Germinal center (tissue), 1 donor: ENCODE data around the gene PNKD.
A peak's percentile ranks its signal among the peaks of the same experiment; 100 is the strongest.

Experiments
- DNase-seq: peaks from one replicate; pipeline ENCODE4 v3.0.0; 2012; ENCODE audit warnings: mixed read lengths, low spot score

Gene PNKD

DNA sequence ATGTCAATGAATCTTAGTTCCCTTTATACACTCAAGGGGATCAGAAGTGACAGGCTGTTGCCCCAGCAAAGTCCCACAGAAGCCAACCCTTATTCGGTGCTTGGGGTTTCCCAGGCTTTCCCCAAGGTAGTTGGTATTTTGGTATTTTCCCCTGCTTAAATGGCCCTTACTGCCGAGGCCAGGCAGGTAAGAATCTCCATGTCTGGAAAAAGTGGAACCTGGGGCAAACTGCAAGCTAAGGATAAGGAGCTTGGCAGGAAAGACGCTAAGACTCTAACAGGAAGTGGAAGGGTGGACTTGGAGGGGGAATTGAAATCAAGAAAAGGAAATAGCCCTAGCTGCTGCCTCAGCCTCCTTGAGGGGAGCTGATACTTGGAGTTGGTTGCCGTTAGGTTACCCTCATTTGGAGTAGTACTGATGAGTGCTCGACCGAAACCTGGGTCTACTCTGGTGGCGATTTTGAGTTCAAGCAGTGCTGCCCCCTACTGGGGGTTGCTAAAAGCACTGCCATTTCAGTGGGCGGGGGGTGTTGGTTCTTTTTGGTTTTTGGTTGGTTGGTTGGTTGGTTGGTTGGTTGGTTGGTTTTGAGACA is 12.8 kb upstream of the PNKD start:
- DNase-seq = peak; percentile 82

DNA sequence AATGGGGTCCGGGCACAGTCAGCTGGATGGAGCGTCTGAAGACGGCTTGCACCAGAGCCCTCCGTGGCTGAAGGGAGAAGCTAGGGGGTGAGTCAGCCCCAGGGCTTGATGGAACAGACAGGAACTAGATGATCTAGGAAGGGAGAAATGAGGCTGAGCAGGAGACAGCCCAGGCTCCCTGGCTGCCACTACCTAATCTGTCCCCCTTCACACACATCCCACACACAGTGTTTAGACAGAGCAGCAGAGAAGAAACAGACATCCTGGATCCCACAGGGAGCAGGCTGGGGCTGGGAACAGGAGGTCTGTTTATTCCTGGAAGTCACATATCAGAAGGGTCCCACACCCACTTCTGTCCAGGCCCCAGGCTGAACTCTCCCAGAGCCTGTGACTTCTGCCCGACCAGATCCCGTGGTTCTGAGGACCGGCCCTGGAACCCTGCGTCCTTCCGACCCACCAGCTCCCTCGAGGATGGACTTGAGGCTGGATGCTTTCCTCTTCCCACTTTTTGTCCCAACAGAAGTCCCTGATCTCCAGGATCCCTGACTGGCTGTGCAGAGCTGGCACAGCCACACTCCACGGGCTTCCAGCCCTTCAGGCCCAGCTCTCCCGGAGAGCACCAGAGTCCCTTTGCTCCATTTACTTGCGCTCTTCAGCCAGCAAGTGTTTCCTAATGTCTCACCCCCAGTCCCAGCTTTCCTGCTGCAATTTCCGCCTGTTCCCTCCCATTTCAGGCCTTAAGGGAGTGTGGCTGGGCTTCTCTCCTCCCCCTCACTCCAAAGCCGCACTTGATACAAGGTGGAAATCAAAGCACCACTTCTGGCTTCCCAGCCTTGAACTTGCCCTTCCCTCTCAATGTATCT is 11.0 kb upstream of the PNKD start:
- DNase-seq = no peak

DNA sequence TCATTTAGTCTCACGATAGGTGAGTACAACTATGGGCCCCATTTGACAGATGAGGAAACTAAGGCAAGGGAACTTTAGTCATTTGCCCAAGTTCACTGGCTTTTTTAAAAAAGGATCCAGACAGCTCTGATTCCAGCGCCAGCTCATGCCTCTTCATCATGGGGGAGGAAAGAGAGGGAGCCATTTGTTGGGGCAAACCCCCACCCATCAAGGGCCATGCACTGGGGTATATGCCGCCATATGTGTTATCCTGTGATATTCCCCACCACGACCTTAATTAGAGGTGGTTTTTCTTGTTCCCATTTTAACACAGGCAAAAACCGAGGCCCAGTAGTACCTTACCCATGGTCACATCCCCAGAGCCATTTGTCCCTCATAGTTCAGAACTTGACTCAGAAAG is 10.2 kb upstream of the PNKD start:
- no peak for DNase-seq

DNA sequence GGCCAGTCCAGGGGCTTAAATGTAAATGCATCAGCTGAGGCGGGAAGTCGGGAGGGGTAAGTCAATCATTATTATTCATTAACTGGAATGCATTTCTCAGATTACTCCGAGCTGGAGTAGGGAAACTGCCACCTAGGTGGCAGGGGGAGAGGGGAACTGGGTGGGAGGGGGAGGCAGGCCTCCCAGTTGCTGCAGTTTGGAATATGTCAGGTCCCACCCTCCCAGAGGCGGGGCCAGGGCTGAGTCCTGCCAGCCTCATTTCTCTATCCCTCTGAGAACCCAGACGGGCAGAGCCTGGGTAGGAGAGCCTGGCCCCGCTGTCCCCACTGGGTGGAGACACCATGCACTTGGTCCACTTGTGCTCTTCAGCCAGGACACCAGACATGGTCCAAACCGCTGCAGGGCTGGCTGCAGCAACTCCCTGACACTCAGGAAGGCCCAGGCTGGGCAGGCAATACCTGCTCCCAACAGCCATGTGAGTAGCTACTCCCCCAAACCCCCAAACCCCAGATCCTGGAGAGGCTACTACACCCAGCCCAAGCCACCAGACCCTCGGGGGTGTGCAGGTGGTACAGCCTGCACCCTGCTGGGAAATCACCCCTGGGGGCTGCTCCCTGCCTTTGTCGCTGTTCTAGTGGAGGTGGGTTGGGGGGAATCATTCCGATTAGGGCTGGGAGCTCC is 9.4 kb upstream of the PNKD start, which contains the start of gene GPBAR1:
TSS of gene GPBAR1 (plus strand) at position 274 of the 681 bp plus-strand sequence. CDS start 1,710 bp downstream, outside the sequence.
- DNase-seq = no peak

DNA sequence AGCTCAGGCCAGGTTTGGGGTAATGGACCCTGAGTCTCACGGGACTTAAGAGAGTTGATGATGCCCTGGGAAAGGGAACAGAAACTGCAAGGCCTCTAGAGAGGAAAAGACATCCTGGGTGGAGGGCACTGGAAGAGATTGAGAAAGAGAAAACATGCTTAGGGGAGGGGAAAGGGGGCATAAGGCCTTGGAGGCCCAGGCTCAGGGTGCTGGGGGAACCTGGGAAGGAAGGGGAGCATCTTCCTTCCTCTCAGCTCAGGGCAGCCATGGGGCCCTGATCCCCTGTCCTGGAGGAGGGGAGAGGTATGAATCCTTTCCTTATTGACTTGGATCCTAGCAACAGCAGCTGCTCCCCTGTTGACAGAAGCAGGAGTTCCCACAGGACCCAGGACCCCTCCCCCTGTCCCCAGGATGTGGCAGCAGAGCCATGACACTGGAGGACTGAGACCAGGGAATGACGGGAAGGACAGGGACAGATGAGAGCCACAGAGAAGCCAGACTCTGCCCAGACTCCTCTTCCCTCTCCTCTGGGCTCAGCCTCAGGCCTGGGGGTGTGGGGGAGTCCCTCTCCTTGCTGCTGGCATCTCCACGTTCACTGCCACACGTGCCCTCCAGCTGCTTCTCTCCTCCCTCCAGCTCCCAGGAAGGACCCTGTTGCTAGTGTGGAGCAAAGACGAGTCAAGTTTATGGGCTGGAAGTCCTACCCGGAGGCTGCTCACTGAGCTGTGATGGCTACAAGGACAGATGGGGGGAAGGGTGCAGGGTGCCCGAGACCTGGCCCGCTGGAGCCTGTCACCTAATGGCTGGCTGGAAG is 8.7 kb upstream of the PNKD start:
- DNase-seq = peak; percentile 40

DNA sequence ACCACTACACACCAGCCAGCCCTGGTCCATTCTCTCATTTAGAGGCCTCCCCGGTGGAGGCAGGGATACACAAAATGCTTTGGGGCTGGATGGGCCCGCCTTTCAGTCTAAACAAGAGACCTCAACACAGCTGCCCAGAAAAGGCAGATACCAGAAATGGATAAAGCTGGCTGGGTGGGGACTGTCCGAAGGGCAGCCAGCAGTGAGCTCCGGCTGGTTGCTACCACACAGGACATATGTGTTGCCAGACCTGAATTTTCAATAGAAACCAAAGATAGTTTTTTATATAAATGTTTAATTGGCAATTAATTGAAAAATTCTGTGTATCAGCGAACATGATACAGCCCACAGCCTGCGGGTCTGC is 8.1 kb upstream of the PNKD start:
- no peak for DNase-seq

DNA sequence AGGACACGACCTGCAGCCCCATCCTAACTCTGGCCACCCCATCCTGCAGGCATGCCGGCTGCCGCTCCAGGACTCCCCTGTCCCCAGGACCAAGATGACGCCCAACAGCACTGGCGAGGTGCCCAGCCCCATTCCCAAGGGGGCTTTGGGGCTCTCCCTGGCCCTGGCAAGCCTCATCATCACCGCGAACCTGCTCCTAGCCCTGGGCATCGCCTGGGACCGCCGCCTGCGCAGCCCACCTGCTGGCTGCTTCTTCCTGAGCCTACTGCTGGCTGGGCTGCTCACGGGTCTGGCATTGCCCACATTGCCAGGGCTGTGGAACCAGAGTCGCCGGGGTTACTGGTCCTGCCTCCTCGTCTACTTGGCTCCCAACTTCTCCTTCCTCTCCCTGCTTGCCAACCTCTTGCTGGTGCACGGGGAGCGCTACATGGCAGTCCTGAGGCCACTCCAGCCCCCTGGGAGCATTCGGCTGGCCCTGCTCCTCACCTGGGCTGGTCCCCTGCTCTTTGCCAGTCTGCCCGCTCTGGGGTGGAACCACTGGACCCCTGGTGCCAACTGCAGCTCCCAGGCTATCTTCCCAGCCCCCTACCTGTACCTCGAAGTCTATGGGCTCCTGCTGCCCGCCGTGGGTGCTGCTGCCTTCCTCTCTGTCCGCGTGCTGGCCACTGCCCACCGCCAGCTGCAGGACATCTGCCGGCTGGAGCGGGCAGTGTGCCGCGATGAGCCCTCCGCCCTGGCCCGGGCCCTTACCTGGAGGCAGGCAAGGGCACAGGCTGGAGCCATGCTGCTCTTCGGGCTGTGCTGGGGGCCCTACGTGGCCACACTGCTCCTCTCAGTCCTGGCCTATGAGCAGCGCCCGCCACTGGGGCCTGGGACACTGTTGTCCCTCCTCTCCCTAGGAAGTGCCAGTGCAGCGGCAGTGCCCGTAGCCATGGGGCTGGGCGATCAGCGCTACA is 7.4 kb upstream of the PNKD start:
- DNase-seq = no peak

- no peak for DNase-seq
Measured at GRCh38 chr2:218263817-218264641, 6.3 kb upstream of the PNKD start.

GRCh38 chr2:218264773-218265561 is 5.4 kb upstream of the PNKD start:
- no peak for DNase-seq

DNA sequence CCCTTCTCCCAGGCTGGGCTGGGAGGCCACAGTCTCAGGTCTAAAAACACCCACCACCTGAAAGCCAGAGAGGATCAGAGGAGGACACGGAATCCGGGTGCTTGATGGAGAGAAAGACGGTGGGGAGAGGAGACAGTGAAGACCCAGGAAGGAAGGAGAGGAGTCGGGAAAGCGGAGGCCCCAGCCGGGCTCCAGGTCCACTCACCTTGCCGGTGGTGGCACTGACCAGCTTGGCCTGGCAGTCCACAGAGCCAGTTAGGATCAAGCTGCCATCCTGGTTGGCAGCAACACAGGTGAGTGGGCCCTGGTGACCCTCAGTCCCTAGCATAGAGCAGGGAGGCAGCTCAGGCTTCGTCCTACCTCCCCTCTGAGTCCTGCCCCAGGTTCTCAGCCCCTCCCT is 4.7 kb upstream of the PNKD start:
- DNase-seq = no peak

- no peak for DNase-seq
Measured at GRCh38 chr2:218266316-218266979, 3.9 kb upstream of the PNKD start.

- DNase-seq = no peak
Measured at GRCh38 chr2:218267259-218267658, 3.1 kb upstream of the PNKD start.

GRCh38 chr2:218270721-218271486 is 585 bp downstream of the PNKD start:
- DNase-seq = no peak

- no peak for DNase-seq
Measured at GRCh38 chr2:218271487-218271797, 1.1 kb downstream of the PNKD start.

DNA sequence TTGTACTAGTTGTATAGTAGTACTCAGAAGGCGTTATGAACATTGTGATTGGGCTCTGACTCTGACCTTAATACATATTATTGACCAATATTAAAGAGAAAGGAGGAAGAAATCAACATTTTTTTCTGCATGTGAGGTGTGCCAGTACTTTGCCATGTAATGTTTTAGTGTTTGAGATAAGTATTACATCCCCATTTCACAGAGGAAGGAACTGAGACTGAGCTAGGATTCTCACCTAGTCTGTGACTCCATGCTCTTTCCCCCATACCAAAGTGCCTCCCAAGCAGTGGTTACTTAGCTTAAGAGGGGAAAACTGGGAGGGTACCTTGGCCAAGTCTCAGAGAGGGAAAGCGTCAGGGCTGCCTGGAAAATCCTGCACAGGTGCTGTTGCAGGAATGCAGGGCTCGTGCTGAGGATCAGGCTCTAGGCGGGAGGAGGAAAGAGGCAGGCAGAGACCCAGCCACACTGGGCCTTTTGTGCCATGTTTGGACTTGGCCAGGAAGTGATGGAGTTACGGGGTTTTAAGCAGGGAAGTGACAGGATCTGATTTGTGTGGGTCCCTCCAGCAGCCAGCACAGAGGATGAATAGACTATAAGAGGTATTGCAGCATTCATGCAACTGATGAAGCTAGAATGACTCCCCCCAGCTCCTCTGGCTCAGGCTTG is 1.7 kb downstream of the PNKD start:
- no peak for DNase-seq

GRCh38 chr2:218272531-218273212 is 2.4 kb downstream of the PNKD start:
- DNase-seq = peak; percentile 87
